Natural killer cell (primary cell): Measurements from ENCODE around the gene DNAH7. TPM values are rescaled to one million over a fixed set of nuclear protein-coding genes. Genes with fewer than 3 reads are reported as not detected.

ENCODE experiments used
- ATAC-seq, 3 donors: fragments of 150-1000 bp in 2 of 3; fragments of 200-7000 bp in 1 of 3; cut with Tn5 transposase; 1 replicate in 1 of 3; 2 replicates in 2 of 3; pipeline ENCODE4 v1.10.0; 2021; ENCODE audit warnings: mild to moderate bottlenecking in 2 of 3, moderate library complexity in 2 of 3
- DNase-seq, 2 donors: peaks; one replicate each; pipeline versions ENCODE4 v3.0.0 to v3.0.0-alpha.2; 2013 to 2021; ENCODE audit warnings: mixed read lengths in 1 of 2
- H3K27ac ChIP-seq: one replicate; pipeline ENCODE4 v1.5.1; 2013; ENCODE audit warnings: mild to moderate bottlenecking, low read length
- H3K27me3 ChIP-seq: one replicate; pipeline ENCODE4 v1.6.1; 2013; ENCODE audit warnings: low read length; ENCODE audit not compliant: control insufficient read depth, insufficient read depth
- H3K36me3 ChIP-seq: one replicate; pipeline ENCODE4 v1.6.1; 2013; ENCODE audit warnings: low read length; ENCODE audit not compliant: control insufficient read depth, insufficient read depth
- H3K4me1 ChIP-seq: one replicate; pipeline ENCODE4 v1.6.1; 2013; ENCODE audit warnings: low read length; ENCODE audit not compliant: control insufficient read depth, insufficient read depth
- H3K4me3 ChIP-seq: one replicate; pipeline ENCODE4 v1.5.1; 2013; ENCODE audit warnings: low read length
- H3K9me3 ChIP-seq: one replicate; pipeline ENCODE4 v1.6.1; 2013; ENCODE audit warnings: low read length; ENCODE audit not compliant: control insufficient read depth, insufficient read depth
- H3K27ac Mint-ChIP-seq, 2 donors: one replicate each; pipeline ENCODE4 v1.8.0; 2022; ENCODE audit warnings: mild to moderate bottlenecking in 2 of 2, mixed read lengths in 2 of 2, moderate library complexity in 1 of 2
- H3K27me3 Mint-ChIP-seq, 2 donors: one replicate each; pipeline ENCODE4 v1.8.0; 2022; ENCODE audit warnings: low read depth in 2 of 2, mixed read lengths in 2 of 2
- H3K36me3 Mint-ChIP-seq: one replicate; pipeline ENCODE4 v1.8.0; 2022; ENCODE audit warnings: mixed read lengths
- H3K4me1 Mint-ChIP-seq, 2 donors: one replicate each; pipeline ENCODE4 v1.8.0; 2022; ENCODE audit warnings: mixed read lengths in 2 of 2
- H3K4me3 Mint-ChIP-seq: one replicate; pipeline ENCODE4 v1.8.0; 2022; ENCODE audit warnings: mild to moderate bottlenecking, moderate library complexity, mixed read lengths
- H3K9me3 Mint-ChIP-seq, 2 donors: one replicate each; pipeline ENCODE4 v1.8.0; 2022; ENCODE audit warnings: mixed read lengths in 2 of 2
- CTCF ChIP-seq: fragments of 200-600 bp; IDR thresholded peaks from one replicate; pipeline ENCODE4 v1.8.0; 2022; ENCODE audit warnings: antibody characterized with exemption
- WGBS: methylation state at CpG from one replicate; pipeline ENCODE4 v1.1.7; 2013; ENCODE audit warnings: missing lambda C conversion rate; ENCODE audit not compliant: insufficient coverage; 5-methylcytosine and 5-hydroxymethylcytosine counted together
- intact Hi-C: fragments of 100-400 bp; cut with micrococcal nuclease; formaldehyde crosslinking; loops from one replicate; pipeline ENCODE4 v1.14.2; 2022
- total RNA-seq, 4 donors: library from RNA; stranded (reverse); fragments of 120-200 nt in 1 of 4; gene quantifications; one replicate each; pipeline versions ENCODE4 v1.2.3 to v1.2.4, GENCODE V29; 2013 to 2022

The DNAH7 gene
- total RNA-seq, 3 donors from 2014 or later (not counting 1 experiment from before 2014, with no cell fraction given) = 0.07 to 0.20 TPM; not detected in 1

- intact Hi-C loops = no loop called here
- ATAC-seq = no peak
- DNase-seq = no peak
- Mint-ChIP-seq H3K27ac (no peak overlapping the region), H3K9me3 (no peaks in the 10 kb centered on the region), H3K27me3 (no peaks in the 10 kb centered on the region), H3K4me3 (no peak overlapping the region), H3K36me3 (no peaks in the 10 kb centered on the region), H3K4me1 (peaks cover 6 to 7% of the 10 kb centered on the region in 2 donors)
- Histone ChIP-seq H3K27me3 (no peaks in the 10 kb centered on the region), H3K36me3 (no peaks in the 10 kb centered on the region), H3K4me3 (no peak overlapping the region), H3K4me1 (peaks cover 4% of the 10 kb centered on the region), H3K9me3 (no peaks in the 10 kb centered on the region), H3K27ac (no peak overlapping the region)
- TF ChIP-seq CTCF = no peak
- 54% methylated on average over 2 of the region's 2 CpGs for WGBS
Measured at GRCh38 chr2:196103626-196104025, 35.0 kb upstream of the DNAH7 start.

GRCh38 chr2:196101325-196101991 lies 32.8 kb upstream of the DNAH7 start:
- no peaks in the 10 kb centered on the region for H3K36me3 ChIP-seq
- no peak for ATAC-seq
- peaks cover 4% of the 10 kb centered on the region for H3K4me1 ChIP-seq
- intact Hi-C loops = no loop called here
- Mint-ChIP-seq H3K4me3 (no peak overlapping the region), H3K27ac (no peak overlapping the region), H3K36me3 (no peaks in the 10 kb centered on the region), H3K4me1 (peaks cover 6 to 7% of the 10 kb centered on the region in 2 donors), H3K9me3 (no peaks in the 10 kb centered on the region), H3K27me3 (no peaks in the 10 kb centered on the region)
- no peak overlapping the region for H3K27ac ChIP-seq
- no peaks in the 10 kb centered on the region for H3K27me3 ChIP-seq
- 39% methylated on average over 6 of the region's 6 CpGs for WGBS
- no peak for DNase-seq
- no peaks in the 10 kb centered on the region for H3K9me3 ChIP-seq
- TF ChIP-seq CTCF = no peak
- no peak overlapping the region for H3K4me3 ChIP-seq

DNA sequence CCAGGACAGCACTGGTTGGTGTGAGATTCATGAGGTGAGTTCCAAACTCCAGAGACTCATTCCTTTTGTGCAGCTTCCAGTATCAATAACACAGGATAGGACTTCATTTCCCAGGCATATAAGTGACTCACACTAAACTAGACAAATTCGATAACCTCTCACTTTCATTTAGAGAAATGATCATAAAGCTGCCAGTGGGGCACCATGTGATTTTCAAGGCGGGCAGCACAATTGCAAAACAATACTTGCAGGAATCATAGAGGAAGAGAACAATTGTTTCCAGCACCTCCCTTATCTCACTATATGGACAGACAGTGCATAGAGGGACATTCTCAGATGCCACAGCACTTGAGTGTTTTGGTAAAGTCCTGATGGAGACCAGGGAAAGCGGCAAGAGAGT lies 31.3 kb upstream of the DNAH7 start:
- Histone ChIP-seq H3K36me3 (no peaks in the 10 kb centered on the region), H3K9me3 (no peaks in the 10 kb centered on the region), H3K4me1 (peaks cover 4% of the 10 kb centered on the region), H3K27me3 (no peaks in the 10 kb centered on the region), H3K27ac (no peak overlapping the region), H3K4me3 (no peak overlapping the region)
- no peaks in the 10 kb centered on the region for H3K27me3 Mint-ChIP-seq
- ATAC-seq = no peak
- no peak for DNase-seq
- intact Hi-C loops = no loop called here
- TF ChIP-seq CTCF = no peak
- H3K4me3 Mint-ChIP-seq = no peak overlapping the region
- WGBS = 91% methylated on average over 3 of the region's 3 CpGs
- no peaks in the 10 kb centered on the region for H3K36me3 Mint-ChIP-seq
- H3K4me1 Mint-ChIP-seq = no peaks in the 10 kb centered on the region
- H3K9me3 Mint-ChIP-seq = no peaks in the 10 kb centered on the region
- no peak overlapping the region for H3K27ac Mint-ChIP-seq
